HG03558 (cell line): Measurements from ENCODE around the gene S1PR1.
A peak's percentile ranks its signal among the peaks of the same experiment; 100 is the strongest.

Experiments used
- ATAC-seq: cut with Tn5 transposase; IDR thresholded peaks from one replicate; pipeline ENCODE4 v1.9.1; 2021; ENCODE audit warnings: moderate number of reproducible peaks; ENCODE audit not compliant: unreplicated experiment; ENCODE audit errors: extremely low read depth

The S1PR1 gene

GRCh38 chr1:101275672-101276071 is 38.9 kb downstream of the S1PR1 start:
- no peak for ATAC-seq

- ATAC-seq = no peak
Measured at GRCh38 chr1:101276818-101277217, 40.0 kb downstream of the S1PR1 start.

DNA sequence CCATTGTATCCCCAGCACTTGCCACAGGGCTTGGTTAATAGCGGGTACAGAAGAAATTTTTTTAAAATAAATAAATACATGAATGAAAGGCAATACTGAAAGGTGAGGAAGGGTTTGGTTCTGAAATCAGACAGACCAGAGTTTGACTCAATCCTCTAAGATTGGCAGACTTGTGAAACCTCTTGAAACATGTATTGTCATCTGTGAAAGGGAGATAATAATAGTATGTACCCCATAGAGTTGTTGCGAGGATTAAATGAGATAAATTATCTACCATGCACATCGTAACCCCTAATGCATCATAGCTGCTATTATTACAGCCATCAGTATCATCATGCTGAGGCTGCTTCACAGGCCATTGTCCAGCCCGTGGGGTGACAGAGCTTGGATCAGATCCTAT is 41.4 kb downstream of the S1PR1 start:
- no peak for ATAC-seq

GRCh38 chr1:101278845-101279244 is 42.0 kb downstream of the S1PR1 start:
- no peak for ATAC-seq

DNA sequence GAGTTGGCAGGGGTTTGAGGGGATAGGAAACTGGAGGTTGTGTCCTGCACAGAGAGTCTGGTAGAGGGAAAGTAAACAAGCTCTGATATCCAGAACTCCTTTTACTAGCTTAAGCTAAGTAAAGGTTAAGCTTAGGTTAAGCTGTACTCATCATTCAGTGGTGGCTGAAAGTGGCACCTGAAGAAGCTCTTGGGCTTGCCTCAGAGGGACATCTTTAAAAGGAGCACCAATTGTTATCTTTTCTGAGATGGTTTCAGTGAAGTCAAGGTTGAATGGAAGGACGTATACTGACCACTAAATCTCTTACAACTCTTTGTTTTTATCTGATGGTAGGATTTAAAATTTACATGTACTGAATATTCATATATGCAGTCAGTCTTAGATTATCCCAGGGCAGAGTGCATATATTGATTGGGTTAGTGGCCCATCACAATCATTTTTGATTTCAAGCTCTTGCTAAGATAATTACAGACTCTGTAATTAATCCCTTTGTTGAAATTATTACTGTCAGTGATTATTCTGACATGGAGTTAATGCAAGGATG is 43.3 kb downstream of the S1PR1 start:
- no peak for ATAC-seq

GRCh38 chr1:101280942-101281654 is 44.3 kb downstream of the S1PR1 start:
- no peak for ATAC-seq

DNA sequence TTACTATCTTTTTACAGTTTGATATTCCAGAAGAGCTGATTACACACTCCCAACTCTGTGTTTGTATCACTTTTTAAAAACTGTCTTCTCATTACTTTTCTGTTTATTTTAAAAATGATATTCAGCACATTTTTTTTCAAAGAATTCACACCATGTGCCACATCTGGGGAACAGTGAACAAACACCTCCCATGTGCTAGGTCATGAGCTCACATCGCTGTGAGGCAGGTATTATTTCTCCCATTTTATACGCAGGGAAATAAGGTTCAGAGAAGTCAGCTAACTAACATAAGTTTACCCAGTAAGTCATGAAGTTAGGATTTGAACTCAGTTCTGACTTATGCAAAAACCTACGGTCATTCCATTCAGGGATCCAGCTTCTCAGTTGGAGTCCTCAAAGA is 44.9 kb downstream of the S1PR1 start:
- no peak for ATAC-seq

- no peak for ATAC-seq
Measured at GRCh38 chr1:101282314-101283038, 45.7 kb downstream of the S1PR1 start.

DNA sequence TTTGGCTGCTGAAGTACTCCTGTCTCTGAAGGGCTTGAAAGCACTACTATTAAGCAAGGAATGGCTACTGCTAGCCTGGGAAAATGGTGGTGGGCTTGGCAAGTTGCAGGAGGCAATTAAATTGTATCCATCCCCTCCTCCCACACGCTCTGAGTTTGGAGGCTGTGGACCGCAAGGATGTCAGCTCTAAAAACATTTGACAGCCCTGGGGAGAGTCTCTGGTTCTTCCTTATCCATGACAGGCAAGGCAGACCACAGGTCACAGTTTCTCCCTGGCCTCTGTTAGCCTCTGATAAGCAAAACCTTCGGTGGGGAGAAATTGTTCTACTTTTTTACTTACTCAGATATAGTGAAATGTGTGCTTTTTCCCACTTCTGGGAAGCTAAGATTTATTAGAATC is 46.6 kb downstream of the S1PR1 start:
- no peak for ATAC-seq

GRCh38 chr1:101284021-101284420 is 47.2 kb downstream of the S1PR1 start:
- no peak for ATAC-seq

- ATAC-seq = no peak
Measured at GRCh38 chr1:101284622-101285218, 47.9 kb downstream of the S1PR1 start.

DNA sequence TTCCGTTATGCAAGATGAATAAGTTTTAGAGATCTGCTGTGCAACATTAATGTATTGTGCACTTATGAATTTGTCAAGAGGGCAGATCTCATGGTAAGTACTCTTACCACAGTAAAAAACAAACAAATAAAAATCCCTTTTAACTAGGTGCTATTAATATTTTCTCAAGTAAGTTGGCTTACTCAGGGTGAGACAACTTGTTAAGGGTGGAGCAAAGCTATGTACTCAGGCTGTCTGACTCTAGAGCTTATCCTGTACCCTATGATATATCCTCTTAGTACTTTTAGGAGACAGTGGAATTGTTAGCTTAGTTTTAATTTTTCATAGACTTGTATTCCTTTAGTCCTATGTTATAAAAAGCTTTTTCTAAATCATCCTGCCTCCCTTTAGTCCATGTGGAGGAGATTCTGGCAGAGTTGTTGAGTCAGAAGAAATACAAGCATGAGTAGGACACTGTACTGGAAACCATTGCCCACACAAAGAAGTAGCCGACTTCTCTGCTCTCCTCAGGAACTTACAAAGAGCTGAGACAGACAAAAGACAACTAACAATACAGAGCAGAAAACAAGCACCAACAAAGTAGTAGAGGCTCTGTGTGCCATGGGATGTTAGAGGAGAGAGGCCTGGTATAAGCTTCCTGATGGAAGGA is 49.2 kb downstream of the S1PR1 start:
- ATAC-seq = no peak

DNA sequence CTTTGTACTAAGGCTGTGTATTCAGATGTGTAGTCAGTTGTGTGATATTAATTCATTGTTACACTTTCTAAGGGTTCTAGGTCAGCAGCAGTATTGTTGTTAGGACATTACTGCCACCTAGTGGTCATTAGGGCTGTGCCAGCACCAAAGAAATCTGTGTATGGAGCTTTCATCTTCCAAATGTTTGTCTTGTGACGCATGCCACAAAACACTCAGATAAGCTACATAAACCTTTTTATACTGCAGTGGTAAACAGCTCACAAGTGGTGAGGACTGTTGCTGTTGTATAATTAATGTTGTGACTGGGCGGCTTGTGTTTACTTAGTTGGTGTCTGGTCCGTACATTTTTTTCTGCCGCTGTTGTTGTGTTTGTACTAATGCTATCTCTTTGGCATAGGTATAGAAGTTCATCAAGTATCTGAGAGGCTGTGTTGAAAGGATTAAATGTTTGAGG is 51.7 kb downstream of the S1PR1 start:
- ATAC-seq = peak; percentile 29

- ATAC-seq = no peak
Measured at GRCh38 chr1:101290119-101290921, 53.5 kb downstream of the S1PR1 start.
